H1 (cell line): Measurements from ENCODE around the gene EIF4E1B. TPM values are rescaled to one million over a fixed set of nuclear protein-coding genes. Genes with fewer than 3 reads are reported as not detected.

Experiments
- CTCF ChIA-PET: fragments of 300-600 bp; sonication (Branson Sonifier 250); formaldehyde crosslinking; loops from one replicate; lab custom pipeline; 2021; ENCODE audit not compliant: partially characterized antibody; lab: Charles Lee
- POLR2A ChIA-PET: fragments of 300-600 bp; sonication (Branson Sonifier 250); formaldehyde crosslinking; loops from one replicate; lab custom pipeline; 2021; ENCODE audit warnings: inconsistent platforms; ENCODE audit not compliant: partially characterized antibody; lab: Charles Lee
- DNase-seq, 2 experiments: peaks; one replicate each; pipeline versions ENCODE4 v3.0.0 to v3.0.0-alpha.2; 2010 to 2022; ENCODE audit warnings: low spot score in 2 of 2, low read depth in 1 of 2, mixed read lengths in 1 of 2
- FAIRE-seq: peaks from 2 replicates; lab custom pipeline; 2011; peaks lifted over from hg19 to GRCh38; lab: Jason Lieb, UNC
- H2AFZ ChIP-seq: 2 replicates; pipeline ENCODE4 v1.8.1; 2012; ENCODE audit warnings: low read length, inconsistent platforms
- H2AK5ac ChIP-seq: 2 replicates; pipeline ENCODE4 v1.6.1; 2013; ENCODE audit warnings: low read depth, low read length
- H2BK120ac ChIP-seq: replicated peaks from 2 replicates; pipeline ENCODE3; 2013; ENCODE audit warnings: low read depth, low read length, inconsistent platforms
- H2BK12ac ChIP-seq: 2 replicates; pipeline ENCODE4 v1.6.1; 2013; ENCODE audit warnings: low read depth, low read length
- H2BK15ac ChIP-seq: 2 replicates; pipeline ENCODE4 v1.6.1; 2013; ENCODE audit warnings: low read length
- H2BK20ac ChIP-seq: 2 replicates; pipeline ENCODE4 v1.6.1; 2013; ENCODE audit warnings: low read length
- H2BK5ac ChIP-seq: 2 replicates; pipeline ENCODE4 v1.6.1; 2013; ENCODE audit warnings: low read depth, low read length
- H3K14ac ChIP-seq: 2 replicates; pipeline ENCODE4 v1.6.1; 2013; ENCODE audit warnings: inconsistent platforms; ENCODE audit not compliant: insufficient read length
- H3K18ac ChIP-seq: 2 replicates; pipeline ENCODE4 v1.6.1; 2013; ENCODE audit warnings: low read length; ENCODE audit errors: extremely low read depth
- H3K23ac ChIP-seq: 2 replicates; pipeline ENCODE4 v1.6.1; 2013; ENCODE audit warnings: inconsistent platforms; ENCODE audit not compliant: insufficient read length
- H3K23me2 ChIP-seq: 2 replicates; pipeline ENCODE4 v1.6.1; 2013; ENCODE audit warnings: low read depth, low read length
- H3K27ac ChIP-seq: 2 replicates; pipeline ENCODE4 v1.6.1; 2011; ENCODE audit warnings: low read depth, low read length, inconsistent platforms
- H3K27me3 ChIP-seq, 4 experiments: replicated peaks in 1 of 4; 1 replicate in 1 of 4; 2 replicates in 3 of 4; pipeline versions ENCODE4 v1.6.1 to v1.8.1; 2011 to 2013; ENCODE audit warnings: low read length in 3 of 4, mild to moderate bottlenecking in 3 of 4, inconsistent platforms in 2 of 4, mixed read lengths in 2 of 4, moderate library complexity in 1 of 4; ENCODE audit not compliant: control insufficient read depth in 3 of 4, insufficient read depth in 3 of 4; ENCODE audit errors: extremely low read depth in 1 of 4
- H3K36me3 ChIP-seq, 4 experiments: 2 replicates each; pipeline versions ENCODE4 v1.6.1 to v1.8.1; 2011 to 2013; ENCODE audit warnings: mild to moderate bottlenecking in 4 of 4, low read length in 3 of 4, moderate library complexity in 2 of 4, control low read depth in 1 of 4, inconsistent platforms in 1 of 4; ENCODE audit not compliant: insufficient read depth in 4 of 4, control insufficient read depth in 2 of 4
- H3K4ac ChIP-seq: replicated peaks from 2 replicates; pipeline ENCODE3; 2013; ENCODE audit warnings: low read length, low read depth, mixed read lengths, inconsistent platforms; ENCODE audit not compliant: insufficient read length
- H3K4me1 ChIP-seq, 4 experiments: replicated peaks in 1 of 4; 1 replicate in 1 of 4; 2 replicates in 3 of 4; pipeline versions ENCODE4 v1.6.1 to v1.8.1; 2011 to 2013; ENCODE audit warnings: low read length in 3 of 4, inconsistent platforms in 2 of 4, mixed read lengths in 1 of 4; ENCODE audit not compliant: insufficient read depth in 4 of 4, control insufficient read depth in 3 of 4
- H3K4me2 ChIP-seq, 2 experiments: 2 replicates each; pipeline versions ENCODE4 v1.6.1 to v1.8.1; 2011 to 2013; ENCODE audit warnings: low read depth in 2 of 2, low read length in 2 of 2, control low read depth in 1 of 2, inconsistent platforms in 1 of 2, mild to moderate bottlenecking in 1 of 2; ENCODE audit not compliant: insufficient read depth in 1 of 2
- H3K4me3 ChIP-seq, 4 experiments: fragments of 200-600, 300-600 bp in 1 of 4; sonication (generic), shearing (Covaris generic), sonication (Bioruptor Twin) in 1 of 4; 2 replicates each; pipeline versions ENCODE4 v1.5.1 to v1.8.1; 2011 to 2016; ENCODE audit warnings: low read length in 4 of 4, low read depth in 3 of 4, control low read depth in 2 of 4, inconsistent platforms in 2 of 4, mild to moderate bottlenecking in 2 of 4, mixed read lengths in 1 of 4, moderate library complexity in 1 of 4; ENCODE audit not compliant: insufficient read depth in 2 of 4; ENCODE audit errors: extremely low read depth in 1 of 4
- H3K56ac ChIP-seq: replicated peaks from 2 replicates; pipeline ENCODE3; 2013; ENCODE audit warnings: low read depth, mild to moderate bottlenecking, mixed read lengths, low read length, inconsistent platforms; ENCODE audit not compliant: insufficient read length
- H3K79me1 ChIP-seq: 2 replicates; pipeline ENCODE4 v1.6.1; 2013; ENCODE audit warnings: low read depth, low read length, control low read depth
- H3K79me2 ChIP-seq, 2 experiments: 2 replicates each; pipeline versions ENCODE4 v1.6.1 to v1.8.1; 2012 to 2013; ENCODE audit warnings: low read length in 2 of 2, mild to moderate bottlenecking in 2 of 2, inconsistent platforms in 1 of 2; ENCODE audit not compliant: insufficient read depth in 2 of 2, control insufficient read depth in 1 of 2
- H3K9ac ChIP-seq, 4 experiments: replicated peaks in 1 of 4; 1 replicate in 1 of 4; 2 replicates in 3 of 4; pipeline versions ENCODE4 v1.6.1 to v1.8.1; 2011 to 2013; ENCODE audit warnings: low read depth in 3 of 4, low read length in 3 of 4, control low read depth in 2 of 4, mild to moderate bottlenecking in 2 of 4, moderate library complexity in 2 of 4, inconsistent platforms in 1 of 4; ENCODE audit errors: extremely low read depth in 1 of 4
- H3K9me3 ChIP-seq, 2 experiments: 2 replicates each; pipeline versions ENCODE4 v1.6.1 to v1.8.1; 2012 to 2013; ENCODE audit warnings: mild to moderate bottlenecking in 2 of 2, moderate library complexity in 2 of 2, control low read depth in 1 of 2, inconsistent platforms in 1 of 2, low read depth in 1 of 2, low read length in 1 of 2, mixed read lengths in 1 of 2; ENCODE audit not compliant: insufficient read depth in 2 of 2
- H4K20me1 ChIP-seq, 2 experiments: replicated peaks in 1 of 2; 2 replicates each; pipeline versions ENCODE3 to v1.8.1; 2011 to 2013; ENCODE audit warnings: inconsistent platforms in 2 of 2, low read length in 2 of 2, mild to moderate bottlenecking in 1 of 2; ENCODE audit not compliant: insufficient read depth in 2 of 2, control insufficient read depth in 1 of 2
- H4K5ac ChIP-seq: 2 replicates; pipeline ENCODE4 v1.6.1; 2013; ENCODE audit warnings: low read length, low read depth, mixed read lengths, inconsistent platforms; ENCODE audit not compliant: insufficient read length
- H4K8ac ChIP-seq: 2 replicates; pipeline ENCODE4 v1.8.0; 2013; ENCODE audit warnings: mild to moderate bottlenecking, moderate library complexity, low read length, inconsistent platforms; ENCODE audit not compliant: insufficient read depth; ENCODE audit errors: extremely low read depth
- H4K91ac ChIP-seq: replicated peaks from 2 replicates; pipeline ENCODE3; 2013; ENCODE audit warnings: low read length, mixed read lengths, inconsistent platforms; ENCODE audit not compliant: insufficient read length
- EGR1 ChIP-seq: IDR thresholded peaks from 2 replicates; pipeline ENCODE4 v1.6.1; 2011; ENCODE audit warnings: low read depth, low read length, borderline replicate concordance
- WGBS, 2 experiments: shearing (Covaris generic) in 1 of 2; methylation state at CpG; one replicate each; pipeline versions ENCODE4 v1.1.6 to v1.1.7; 2013 to 2015; ENCODE audit warnings: low lambda C conversion rate in 2 of 2, mixed read lengths in 2 of 2, inconsistent platforms in 1 of 2, low coverage in 1 of 2, missing lambda C conversion rate in 1 of 2; ENCODE audit not compliant: insufficient replicate concordance in 2 of 2, insufficient coverage in 1 of 2, insufficient read length in 1 of 2; ENCODE audit errors: extremely low coverage in 1 of 2, missing lambda C conversion rate in 1 of 2; 5-methylcytosine and 5-hydroxymethylcytosine counted together
- polyA plus RNA-seq, 7 experiments: library from polyadenylated mRNA; depleted of rRNA in 3 of 7; stranded (reverse) in 5 of 7; unstranded in 2 of 7; fragments of >200 nt in 5 of 7; fragments of 200-250 nt in 2 of 7; gene quantifications; 1 replicate in 5 of 7; 2 replicates in 1 of 7; 4 replicates in 1 of 7; pipeline versions ENCODE4 v1.2.1 to v1.2.3, GENCODE V29; 2011 to 2013; ENCODE audit warnings: missing spikeins in 2 of 7, mixed read lengths in 2 of 7
- total RNA-seq: library from RNA; stranded (reverse); fragmentation: NEBNext Ultra II Directional; extraction: Animal tissue kit (Norgen Biotek cat#: 25700); gene quantifications from 2 replicates; pipeline ENCODE4 v1.2.1, GENCODE V29; 2021
- TF ChIP-seq, protein P1 (sequence below): IDR thresholded peaks from 2 replicates; pipeline ENCODE4 v1.6.1; 2012; ENCODE audit warnings: inconsistent platforms

Gene EIF4E1B
- total and polyA plus RNA-seq, 2 of the 8 experiments (the other 6 are each of a cell fraction or from before 2014, with no cell fraction given), result 0.97 to 1.3 TPM

DNA sequence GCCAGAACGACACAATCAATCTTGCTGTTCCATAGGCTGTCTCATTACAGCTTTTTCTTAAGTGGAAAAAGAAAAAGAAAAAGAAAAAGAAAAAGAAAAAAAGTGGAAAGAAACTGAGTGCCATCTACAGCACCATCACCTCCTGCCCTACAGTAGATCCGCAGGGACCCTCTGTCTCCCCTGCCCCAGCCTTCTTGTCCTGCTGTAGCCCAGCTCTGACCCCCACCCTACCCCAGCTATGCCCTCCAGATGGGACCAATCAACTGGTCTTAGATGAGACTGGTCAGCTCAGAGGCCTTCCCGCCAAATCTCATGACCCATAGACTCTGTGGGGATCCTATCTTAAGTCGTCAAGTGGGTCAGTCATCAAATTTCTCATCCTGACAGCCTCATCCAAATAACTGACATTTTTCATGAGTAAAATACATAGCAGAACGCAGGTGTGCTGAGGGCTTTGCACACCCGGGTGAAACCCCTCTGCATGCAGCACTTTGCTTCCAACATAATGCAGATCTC lies 51.6 kb downstream of the EIF4E1B start:
- 91% methylated on average over 6 of the region's 6 CpGs; no CpG with 5 or more reads in 1 of the 2 experiments for WGBS, 2 experiments
- no peak overlapping the region for H3K4me2 ChIP-seq
- peak overlapping the region; percentile 53; the same call in 1 of the 2 replicates for H2BK15ac ChIP-seq
- H3K56ac ChIP-seq, result no peak overlapping the region
- TF ChIP-seq, protein P1, sequence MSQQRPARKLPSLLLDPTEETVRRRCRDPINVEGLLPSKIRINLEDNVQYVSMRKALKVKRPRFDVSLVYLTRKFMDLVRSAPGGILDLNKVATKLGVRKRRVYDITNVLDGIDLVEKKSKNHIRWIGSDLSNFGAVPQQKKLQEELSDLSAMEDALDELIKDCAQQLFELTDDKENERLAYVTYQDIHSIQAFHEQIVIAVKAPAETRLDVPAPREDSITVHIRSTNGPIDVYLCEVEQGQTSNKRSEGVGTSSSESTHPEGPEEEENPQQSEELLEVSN, result peak; percentile 68; the same call in 1 of the 2 replicates
- no peak for TF ChIP-seq EGR1
- no peak overlapping the region for H3K14ac ChIP-seq
- DNase-seq (no peak), FAIRE-seq (no peak)
- H3K23me2 ChIP-seq, result peaks cover 7% of the 10 kb centered on the region; the same call in 1 of the 2 replicates
- no peak overlapping the region for H2BK20ac ChIP-seq
- CTCF ChIA-PET, result interaction anchor here (0.6 to 35.1 kb wide), 5 partner anchors 5 to 290 kb away, joined by 3 to 859 read pairs (median 14); no protein-coding TSS in a partner anchor
- no peak overlapping the region for H2AFZ ChIP-seq
- no peaks in the 10 kb centered on the region for H3K79me2 ChIP-seq
- H3K18ac ChIP-seq, result no peak overlapping the region
- H2BK5ac ChIP-seq, result no peak overlapping the region
- H3K4me3 ChIP-seq, result no peak overlapping the region
- peaks cover 0 to 20% (median 19%) of the 10 kb centered on the region in 4 experiments; a peak in 6 of 7 replicates for H3K27me3 ChIP-seq
- no peak overlapping the region for H4K8ac ChIP-seq
- H2AK5ac ChIP-seq, result 0 out of 2 replicates have a peak overlapping the region, but pooled peaks have one; percentile 70
- peak overlapping the region; percentile 60 for H3K4ac ChIP-seq
- H3K27ac ChIP-seq, result no peak overlapping the region
- H3K4me1 ChIP-seq, result peaks cover 0 to 10% (median 2%) of the 10 kb centered on the region in 4 experiments; a peak in 5 of 7 replicates
- POLR2A ChIA-PET, result interaction anchor here (1.0 to 1.4 kb wide), 2 partner anchors 12 kb away, joined by 3 to 4 read pairs; no protein-coding TSS in a partner anchor
- no peaks in the 10 kb centered on the region for H4K20me1 ChIP-seq
- no peaks in the 10 kb centered on the region for H3K79me1 ChIP-seq
- H3K9ac ChIP-seq, result no peak overlapping the region
- no peak overlapping the region for H2BK12ac ChIP-seq
- H4K5ac ChIP-seq, result no peak overlapping the region
- no peaks in the 10 kb centered on the region for H3K9me3 ChIP-seq
- H3K36me3 ChIP-seq, result no peaks in the 10 kb centered on the region
- no peak overlapping the region for H4K91ac ChIP-seq
- no peak overlapping the region for H2BK120ac ChIP-seq
- H3K23ac ChIP-seq, result no peak overlapping the region
